Endometrial microvascular endothelial cells (primary cell): Measurements from ENCODE around the gene MAFB. TPM values are rescaled to one million over a fixed set of nuclear protein-coding genes. Genes with fewer than 3 reads are reported as not detected.

Source experiments
- in situ Hi-C: cut with HindIII; loops from 2 replicates; pipeline ENCODE4 v1.10.0; 2017; ENCODE audit warnings: low sequenced_read_pairs, low pct_unique_long_range_greater_than_20kb; ENCODE audit errors: inconsistent ontology term
- total RNA-seq: library from RNA; depleted of rRNA; stranded (reverse); fragments of >200 nt; gene quantifications from one replicate; pipeline ENCODE4 v1.2.3, GENCODE V29; 2015; ENCODE audit errors: inconsistent ontology term

Gene MAFB
- total RNA-seq, 1 donor from 2014 or later: 0.46 TPM

DNA sequence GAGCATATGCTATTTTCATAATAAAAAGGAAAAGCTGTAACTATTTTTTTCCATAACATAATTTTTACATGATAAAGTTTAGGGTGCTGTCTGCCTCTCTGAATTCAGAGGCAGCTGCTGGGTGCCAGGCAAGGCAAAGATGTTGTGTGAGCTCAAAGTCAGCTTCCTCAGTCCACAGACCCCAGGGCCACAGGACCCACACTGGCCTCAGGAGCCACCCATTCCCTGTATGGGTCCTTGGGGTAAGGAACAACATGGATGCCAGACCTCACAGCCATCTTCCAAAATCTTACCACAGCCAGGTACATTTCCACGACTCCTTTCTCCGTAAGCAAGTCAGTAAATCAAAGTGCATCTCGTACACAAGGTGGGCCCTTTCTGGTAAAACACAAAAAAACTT is 16.4 kb upstream of the MAFB start:
- in situ Hi-C loops: no loop called here

DNA sequence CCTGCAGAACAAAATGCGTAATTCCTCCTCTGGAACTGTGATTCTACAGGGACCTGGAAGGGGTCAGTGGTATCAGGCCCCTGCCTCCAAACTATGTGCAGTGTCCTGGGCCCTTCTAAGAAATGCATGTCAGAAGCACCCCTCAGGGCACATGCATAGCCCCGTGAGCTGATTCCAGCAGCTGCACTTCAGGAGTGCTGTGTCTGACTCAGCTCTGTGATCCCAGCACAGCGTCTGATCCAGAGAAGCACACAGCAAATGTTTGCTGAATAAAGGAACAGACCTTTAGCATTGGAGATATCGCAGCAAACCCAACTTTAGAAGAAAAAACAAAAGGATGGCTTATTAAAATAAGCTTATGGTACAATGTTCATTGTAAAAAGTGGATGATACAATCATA is 15.8 kb upstream of the MAFB start:
- in situ Hi-C loops: no loop called here

DNA sequence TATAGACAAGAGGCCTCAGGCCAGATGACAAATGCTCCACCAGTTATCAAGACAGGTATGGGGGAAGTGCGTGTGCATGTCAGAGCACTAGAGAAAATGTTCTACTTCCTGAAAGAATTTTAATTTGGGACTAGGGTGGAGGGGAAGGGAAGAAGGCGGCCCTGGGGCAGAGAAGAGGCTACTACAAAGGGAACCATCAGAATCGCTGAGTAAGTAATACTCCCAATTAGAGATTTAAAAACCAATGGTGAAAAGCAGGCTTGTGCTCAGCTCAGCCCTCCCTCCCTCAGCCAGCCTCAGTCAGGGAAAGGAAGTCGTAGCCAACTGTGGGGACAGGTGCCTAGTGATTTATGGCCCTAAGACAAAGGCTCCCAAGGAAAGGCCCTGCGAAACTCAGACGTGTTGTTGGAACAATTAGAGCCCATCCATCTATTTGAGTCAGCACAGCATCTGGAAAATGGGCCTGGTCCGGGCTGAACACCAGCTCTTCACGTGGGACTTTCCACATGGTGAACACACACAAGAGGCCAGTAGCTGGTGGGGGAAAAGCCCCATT is 15.0 kb upstream of the MAFB start:
- in situ Hi-C loops: no loop called here

DNA sequence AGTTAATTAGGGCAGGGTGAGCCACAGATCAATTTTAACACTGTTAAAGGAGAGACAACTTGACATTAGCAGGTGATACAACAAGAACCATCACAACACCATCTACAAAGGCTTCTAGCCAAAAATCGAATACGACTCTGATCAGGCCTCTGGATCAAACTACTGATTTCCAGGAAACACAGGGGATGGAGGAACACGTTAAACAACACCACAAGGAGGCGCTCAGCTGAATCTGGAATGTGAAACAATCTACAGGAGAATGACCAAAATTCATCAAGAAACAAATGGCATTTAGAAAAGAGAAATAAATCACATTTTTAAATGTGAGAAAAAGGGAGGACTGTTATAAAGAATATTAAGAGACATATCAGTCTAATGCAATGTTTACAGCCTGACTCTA is 13.5 kb upstream of the MAFB start:
- in situ Hi-C loops: no loop called here

DNA sequence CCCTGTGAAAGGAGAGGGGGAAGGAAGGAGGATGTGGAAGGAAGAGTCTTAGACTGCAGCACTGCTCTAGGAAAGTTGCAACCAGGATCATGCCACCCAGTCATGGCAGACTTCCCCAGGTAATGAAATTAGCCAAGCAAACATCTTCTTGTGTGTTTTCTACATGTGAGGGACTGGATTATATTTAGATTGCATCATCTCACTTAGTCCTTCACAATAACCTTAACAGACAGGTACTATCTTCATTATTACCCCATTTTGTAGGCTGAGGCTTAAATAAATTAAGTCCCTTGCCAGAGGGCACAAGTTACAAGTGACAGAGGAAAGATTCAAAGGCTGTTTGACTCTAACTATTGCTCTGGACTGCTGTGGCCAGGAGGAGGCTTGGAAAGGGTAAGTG is 9.7 kb upstream of the MAFB start:
- in situ Hi-C loops: no loop called here

DNA sequence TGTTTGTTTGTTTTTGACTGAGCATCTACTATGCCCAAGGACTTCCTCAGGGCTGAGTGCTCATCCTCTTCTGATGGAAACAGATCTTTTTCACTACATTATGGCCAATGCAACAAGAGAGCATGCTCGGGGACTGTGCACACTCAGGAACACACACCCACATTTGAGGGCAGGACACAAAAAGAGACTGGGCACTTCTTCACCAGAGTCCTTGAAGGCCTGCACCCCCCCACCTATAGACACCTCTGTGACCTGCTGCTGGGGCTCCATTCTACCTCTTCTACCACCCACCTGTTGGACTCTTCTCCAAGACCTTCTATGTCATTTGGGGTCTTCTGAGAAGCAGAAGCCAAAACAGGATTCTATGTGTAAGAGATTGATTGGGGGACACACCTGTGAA is 9.2 kb upstream of the MAFB start:
- in situ Hi-C loops: no loop called here

DNA sequence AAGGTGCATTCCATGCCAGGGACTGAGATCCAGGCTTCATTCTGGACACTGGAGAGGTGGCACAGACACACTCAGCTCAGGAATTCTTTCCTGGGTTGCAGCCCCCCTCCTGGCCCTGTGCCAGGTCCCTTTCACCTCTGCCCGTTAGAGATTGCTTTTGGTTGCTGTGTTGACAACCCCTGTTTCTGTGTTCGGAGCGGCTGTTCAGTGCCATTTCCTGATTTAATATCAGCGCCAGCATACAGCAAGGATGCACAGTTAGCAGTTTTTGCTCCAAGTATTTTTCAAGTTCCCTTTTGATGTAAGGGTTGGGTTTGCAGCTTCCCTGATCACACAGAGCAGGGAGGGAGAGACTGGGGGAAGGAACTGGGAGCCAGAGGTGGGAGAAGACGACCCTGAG is 8.5 kb upstream of the MAFB start:
- in situ Hi-C loops: no loop called here

DNA sequence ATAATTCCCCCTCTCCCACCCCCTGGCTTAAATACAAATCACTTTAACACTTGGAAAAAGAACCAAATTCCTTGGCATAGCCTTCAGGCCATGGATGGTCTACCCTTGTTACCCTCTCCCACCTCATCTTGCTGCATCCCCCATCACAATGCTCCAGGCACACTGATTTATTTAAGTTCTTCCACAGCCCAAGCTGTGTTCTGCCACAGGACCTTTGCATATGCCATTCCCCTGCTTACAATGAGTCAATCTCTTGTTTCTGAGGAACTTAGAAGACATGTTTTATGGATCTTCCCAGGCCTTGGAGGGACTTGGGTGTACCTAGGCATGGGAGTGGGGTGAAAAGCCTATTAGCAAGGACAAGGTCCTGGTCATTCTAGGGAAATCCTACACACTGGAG is 6.2 kb upstream of the MAFB start:
- in situ Hi-C loops: no loop called here

DNA sequence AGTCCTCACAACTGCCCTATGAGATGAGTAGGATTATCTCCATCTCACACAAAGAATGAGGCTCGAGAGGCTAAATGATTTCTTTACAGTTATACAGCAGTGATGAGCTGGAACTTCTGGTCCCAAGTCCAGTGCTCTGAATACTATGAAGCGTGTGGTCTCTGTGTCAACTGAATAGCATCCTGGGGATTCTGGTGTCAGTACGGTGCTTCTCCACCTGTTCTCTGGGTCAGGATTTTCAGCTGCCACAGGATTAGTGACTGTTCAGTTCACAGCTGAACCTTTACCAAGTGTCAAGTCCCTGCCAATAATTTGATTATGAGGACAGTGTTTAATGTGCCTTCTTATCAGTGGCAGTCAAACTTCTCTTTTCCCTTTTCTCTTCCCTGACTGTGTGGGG is 5.2 kb upstream of the MAFB start:
- in situ Hi-C loops: no loop called here

DNA sequence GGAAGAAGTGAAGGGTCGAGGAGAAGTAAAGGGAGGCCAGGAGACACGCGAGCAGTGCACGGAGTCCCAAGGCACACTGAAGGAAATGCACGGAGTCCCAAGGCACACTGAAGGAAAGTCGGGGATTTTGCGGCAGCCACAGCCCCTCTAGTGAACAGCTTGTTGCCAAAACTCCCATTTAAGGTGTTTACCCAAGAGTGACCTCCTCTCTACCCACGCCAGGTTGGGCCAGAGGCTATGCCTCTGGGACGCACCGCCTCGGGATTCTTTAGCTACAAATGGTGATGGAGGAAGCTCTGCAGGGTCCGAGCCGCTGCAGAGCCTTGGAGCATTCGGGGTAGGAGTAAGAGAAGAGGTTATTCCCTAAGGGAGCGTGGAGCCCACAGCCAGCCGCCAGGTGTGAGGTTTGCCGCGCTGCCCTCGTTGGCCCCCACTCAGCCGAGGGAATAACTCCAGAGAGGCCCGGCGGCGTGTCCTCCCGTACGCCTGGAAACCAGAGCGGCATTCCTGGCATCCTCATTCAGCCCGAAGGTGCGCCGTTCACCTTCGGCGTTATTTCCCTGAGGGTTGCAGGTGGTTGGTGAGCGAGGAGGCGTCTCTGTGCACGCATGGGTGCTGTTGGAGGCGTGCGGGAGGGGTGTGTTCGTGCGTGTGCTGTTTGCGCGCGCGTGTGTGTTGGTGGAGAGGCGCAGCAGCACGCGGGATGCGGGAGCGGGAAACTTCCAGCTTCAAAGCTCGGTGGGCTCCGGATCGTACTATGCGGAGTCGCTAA is 3.4 kb upstream of the MAFB start:
- in situ Hi-C loops: no loop called here

DNA sequence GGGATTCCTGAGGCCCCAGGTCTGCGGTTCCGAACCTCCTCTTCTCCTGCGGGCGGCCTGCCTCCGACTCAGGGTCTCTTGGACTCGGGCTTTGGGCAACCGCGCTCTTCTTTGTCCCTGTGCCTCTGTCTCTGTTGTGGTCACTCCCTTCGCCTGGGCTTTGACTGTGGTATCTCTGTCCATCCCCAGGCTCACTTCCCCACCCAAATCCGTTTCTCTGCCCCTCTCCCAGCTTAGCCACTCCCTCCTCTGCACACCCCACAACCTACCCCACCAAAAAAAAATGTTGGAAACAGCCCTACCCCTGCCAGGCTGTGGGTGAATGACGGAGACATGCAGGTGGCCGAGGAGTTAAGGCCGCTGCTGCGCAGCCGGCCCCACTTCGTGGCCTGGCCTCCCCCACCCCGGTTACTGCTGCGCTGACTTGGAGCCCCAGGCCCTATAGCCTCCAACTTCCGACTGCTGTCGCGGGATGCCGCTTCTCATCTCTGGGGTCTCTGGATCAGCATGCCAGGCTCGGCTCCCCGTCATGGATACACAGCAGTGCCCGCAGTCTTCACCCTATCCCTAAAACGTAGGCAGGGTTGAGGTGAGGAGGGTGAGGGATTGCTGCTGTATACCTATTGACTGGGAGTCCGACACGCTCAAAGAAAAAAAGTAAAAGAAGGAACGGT is 2.7 kb upstream of the MAFB start:
- in situ Hi-C loops: no loop called here

DNA sequence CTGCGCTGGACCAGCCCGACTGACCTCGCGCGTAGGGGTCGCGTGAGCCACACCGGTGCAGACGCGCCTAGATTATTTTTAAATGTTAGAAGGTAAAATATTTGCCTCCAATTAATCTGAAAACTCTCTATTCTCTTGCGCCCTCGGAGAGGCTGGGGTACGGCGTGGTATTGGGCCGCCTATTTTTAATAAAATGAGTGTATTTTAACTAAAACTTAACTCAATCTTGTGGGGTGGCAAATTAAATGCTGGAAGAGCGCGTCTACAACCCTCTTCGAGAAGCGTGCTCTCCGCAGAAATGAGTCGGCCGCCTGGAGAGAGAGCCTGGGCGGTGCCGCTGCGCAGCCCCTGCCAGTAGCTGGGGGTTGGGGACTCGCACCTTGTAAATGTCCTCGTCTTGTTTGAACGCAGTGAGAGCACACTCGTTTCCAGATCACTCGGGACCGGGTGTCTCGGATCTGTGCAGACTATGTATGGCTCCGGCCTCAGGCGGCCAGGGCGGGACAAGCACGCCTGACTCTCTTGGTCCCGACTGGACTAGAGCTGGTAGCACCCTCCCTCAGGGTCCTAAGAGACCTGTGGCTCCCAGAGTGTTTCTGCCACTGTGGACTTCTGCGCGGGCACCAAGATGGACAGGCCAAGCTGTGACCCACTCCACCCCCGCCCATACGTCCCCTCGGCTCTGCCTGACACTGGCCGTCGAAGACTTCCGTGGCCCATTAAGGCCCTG is 2.0 kb upstream of the MAFB start:
- in situ Hi-C loops: no loop called here

DNA sequence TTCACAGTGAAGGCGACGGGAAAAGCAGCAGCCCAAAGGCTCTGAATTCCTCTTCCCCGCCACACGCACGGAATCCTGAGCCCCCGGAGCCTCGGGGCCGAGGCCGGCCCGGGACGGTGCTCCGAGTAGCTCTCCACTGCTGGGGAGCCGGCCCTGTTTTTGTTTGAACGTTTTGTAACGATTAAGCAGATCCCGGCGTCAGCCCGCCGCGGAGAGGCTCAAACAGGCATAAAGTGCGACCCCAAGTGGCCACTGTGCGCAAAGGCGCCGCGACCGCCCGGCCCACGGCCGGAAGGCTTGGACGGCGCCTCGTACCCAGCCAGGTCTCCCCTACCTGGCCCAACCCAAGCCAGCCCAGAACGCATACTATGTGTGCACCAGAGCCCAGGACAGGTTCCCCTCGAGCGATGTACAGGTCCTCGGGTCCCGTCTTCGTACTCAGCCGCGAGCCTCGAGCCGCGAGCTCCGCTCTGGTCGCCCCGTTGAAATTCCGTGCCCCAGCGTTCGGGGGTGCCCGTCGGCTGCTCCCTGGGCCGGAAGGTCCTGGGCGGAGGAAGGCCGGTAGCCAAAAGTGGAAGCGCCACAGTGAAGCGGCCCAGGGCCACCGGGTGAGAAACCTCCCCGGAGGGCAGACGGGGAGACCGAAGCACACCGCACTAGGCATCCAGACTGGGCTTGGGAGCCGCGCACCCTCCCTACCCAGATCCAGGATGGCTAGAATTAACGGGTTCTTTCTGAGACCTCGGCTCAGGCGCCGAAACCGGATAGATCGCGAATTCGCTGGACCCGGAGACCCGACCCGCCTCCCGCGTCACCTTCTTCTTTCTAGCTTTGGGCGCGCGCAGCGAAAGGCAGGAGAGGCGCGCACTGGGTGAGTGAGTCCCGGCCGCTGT is 1.2 kb upstream of the MAFB start:
- in situ Hi-C loops: no loop called here

DNA sequence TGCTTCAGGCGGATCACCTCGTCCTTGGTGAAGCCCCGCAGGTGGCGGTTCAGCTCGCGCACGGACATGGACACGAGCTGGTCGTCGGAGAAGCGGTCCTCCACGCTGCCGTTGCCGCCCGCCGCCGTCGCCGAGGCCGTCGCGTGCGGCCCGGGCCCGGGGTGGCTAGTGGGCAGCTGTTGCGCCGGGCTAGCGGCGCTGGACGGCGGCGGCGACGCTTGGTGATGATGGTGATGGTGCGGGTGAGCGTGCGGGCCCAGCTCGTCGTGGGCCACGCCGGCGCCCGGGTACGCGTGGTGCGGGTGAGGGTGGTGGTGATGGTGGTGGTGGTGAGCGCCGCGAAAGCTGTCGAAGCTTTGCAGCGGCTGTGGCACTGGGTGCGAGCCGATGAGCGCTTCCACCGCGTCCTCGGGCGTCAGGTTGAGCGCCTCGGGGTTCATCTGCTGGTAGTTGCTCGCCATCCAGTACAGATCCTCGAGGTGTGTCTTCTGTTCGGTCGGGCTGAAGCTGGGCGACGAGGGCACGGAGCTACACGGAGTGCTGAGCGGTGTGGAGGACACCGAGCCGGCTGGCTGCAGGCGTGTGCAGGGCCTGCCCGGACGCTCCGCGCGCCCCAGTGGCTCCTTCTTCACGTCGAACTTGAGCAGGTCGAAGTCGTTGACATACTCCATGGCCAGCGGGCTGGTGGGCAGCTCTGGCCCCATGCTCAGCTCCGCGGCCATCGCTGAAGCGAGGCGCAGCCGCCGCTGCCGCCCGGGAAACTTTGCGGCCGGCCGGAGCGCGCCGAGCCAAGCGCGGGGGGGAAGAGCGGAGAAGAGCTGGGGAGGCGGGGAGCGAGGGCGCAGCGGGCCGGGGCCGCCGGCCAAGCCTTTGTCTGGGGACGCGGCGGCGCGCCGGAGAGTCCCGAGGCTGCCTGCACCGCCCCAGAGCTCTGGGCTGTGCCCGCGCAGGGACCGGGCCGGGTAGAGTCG is 622 bp downstream of the MAFB start:
- in situ Hi-C loops: no loop called here

DNA sequence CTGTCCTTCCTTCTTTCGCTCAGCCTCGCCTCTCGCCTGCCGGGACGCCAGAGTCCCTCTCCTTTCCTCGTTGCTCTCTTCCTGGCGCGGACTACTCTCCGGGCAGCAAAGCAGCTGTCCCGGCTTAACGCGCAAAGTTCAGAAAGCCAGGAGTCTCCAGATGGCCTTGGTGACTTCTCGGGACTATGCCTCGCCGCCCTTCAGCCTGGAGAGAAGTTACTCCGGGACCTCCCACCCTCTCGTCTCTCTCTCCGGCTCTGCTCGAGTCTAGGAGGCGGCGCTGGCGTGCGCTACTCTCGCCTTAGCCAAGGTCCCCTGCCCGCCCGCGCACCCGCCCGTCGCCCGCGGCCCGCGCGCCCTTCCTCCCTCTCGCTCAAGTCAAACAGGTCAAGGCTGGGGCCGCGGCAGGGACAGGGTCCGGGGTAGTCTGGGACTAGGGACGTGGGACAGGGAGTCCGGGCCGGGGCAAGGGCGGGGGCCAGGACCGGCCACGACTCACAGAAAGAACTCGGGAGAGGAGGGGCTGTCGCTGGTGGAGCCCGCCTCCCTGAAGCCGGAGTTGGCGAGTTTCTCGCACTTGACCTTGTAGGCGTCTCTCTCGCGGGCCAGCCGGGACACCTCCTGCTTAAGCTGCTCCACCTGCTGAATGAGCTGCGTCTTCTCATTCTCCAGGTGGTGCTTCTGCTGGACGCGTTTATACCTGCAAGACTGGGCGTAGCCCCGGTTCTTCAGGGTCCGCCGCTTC is 1.5 kb downstream of the MAFB start:
- in situ Hi-C loops: no loop called here

DNA sequence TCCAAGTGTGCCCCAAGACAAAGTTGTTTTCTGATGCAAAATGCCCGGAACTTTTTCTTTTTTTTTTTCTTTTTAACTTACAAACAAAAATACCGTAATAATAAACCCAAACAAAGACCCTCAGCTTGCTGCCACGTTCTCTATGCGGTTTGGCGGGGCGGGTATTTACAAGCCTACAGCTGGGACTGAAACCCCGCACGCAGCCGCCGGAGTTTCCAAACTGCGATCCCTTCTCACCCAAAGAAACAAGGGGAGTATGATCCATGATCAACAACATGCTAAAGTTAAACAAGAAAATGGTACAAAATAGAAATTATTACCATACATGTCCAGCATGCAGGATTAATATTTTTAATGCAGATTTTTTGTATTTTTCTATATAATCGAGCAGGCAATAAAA is 2.1 kb downstream of the MAFB start:
- in situ Hi-C loops: no loop called here

DNA sequence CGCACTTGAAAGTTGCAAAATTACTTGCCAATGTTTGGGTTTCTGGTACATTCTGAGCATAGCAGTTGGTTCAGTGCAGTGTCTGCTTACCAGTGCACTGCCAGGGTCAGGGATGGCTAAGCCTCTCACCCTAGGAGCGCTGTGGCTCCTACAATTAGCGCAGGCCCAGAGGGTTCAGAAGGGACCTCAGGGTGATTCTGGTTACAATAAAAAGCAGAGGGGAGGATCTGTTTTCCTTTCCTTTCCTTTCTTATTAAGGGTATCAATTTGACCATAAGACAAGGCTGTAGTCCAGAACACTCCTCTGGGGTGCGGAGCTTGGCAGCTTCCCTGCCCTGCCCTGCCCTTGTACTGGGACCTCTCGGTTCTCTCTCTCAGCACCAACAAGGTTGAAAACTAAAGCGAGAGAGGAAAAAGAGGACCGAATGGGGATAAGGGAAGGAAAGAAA is 2.6 kb downstream of the MAFB start:
- in situ Hi-C loops: no loop called here
